ENCODE results near the gene CAPZA2. TPM values are rescaled to one million over a fixed set of nuclear protein-coding genes. Genes with fewer than 3 reads are reported as not detected.

Gene CAPZA2
- total RNA-seq, 1 donor from 2014 or later: 231 TPM

DNA sequence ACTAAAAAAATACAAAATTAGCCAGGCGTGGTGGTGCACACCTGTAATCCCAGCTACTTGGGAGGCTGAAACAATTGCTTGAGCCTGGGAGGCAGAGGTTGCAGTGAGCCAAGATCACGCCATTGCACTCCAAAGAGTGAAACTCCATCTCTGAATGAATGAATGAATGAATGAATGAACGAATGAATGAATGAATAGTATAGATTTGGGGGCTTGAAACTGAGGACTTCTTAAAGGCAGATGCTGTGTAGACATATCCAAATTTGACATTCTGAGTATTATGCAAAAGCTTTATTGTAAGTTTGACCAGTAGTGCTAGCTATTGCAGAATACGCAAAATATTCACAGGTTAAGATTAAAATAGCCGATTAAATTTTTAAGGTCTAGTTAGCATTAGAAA is 60.2 kb downstream of the CAPZA2 start:
- Mint-ChIP-seq H3K27me3 (ENCODE audit: low read depth) (no peaks in the 10 kb centered on the region), H3K27ac (ENCODE audit: unreplicated experiment) (no peak overlapping the region), H3K36me3 (ENCODE audit: low read depth) (peaks cover 16% of the 10 kb centered on the region)

DNA sequence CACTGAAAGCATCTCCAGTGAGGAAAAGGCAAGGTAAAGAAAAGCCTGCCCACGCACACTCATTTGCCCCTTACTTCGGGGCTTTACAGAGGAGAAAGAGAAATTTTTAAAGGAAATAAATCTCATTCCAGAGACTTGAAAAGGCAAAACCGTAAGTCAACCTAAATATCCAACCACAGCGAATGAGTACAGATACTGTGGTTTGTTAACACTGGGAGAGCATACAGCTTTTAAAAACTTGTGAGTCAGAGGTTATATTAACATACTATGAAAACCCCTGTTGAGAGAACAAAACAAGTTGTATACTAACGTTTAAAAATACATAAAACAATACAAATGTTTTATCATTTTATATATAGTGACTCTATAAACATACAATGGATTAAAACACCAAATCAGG is 62.4 kb downstream of the CAPZA2 start:
- TF ChIP-seq, protein P1, sequence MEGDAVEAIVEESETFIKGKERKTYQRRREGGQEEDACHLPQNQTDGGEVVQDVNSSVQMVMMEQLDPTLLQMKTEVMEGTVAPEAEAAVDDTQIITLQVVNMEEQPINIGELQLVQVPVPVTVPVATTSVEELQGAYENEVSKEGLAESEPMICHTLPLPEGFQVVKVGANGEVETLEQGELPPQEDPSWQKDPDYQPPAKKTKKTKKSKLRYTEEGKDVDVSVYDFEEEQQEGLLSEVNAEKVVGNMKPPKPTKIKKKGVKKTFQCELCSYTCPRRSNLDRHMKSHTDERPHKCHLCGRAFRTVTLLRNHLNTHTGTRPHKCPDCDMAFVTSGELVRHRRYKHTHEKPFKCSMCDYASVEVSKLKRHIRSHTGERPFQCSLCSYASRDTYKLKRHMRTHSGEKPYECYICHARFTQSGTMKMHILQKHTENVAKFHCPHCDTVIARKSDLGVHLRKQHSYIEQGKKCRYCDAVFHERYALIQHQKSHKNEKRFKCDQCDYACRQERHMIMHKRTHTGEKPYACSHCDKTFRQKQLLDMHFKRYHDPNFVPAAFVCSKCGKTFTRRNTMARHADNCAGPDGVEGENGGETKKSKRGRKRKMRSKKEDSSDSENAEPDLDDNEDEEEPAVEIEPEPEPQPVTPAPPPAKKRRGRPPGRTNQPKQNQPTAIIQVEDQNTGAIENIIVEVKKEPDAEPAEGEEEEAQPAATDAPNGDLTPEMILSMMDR (IDR thresholded peaks at IDR 0.05): no peak
- Mint-ChIP-seq H3K27ac (ENCODE audit: unreplicated experiment) (no peak overlapping the region), H3K9me3 (ENCODE audit: low read depth) (no peaks in the 10 kb centered on the region), H3K4me1 (ENCODE audit: low read depth) (peaks cover 10% of the 10 kb centered on the region), H3K36me3 (ENCODE audit: low read depth) (peaks cover 9% of the 10 kb centered on the region), H3K4me3 (ENCODE audit: unreplicated experiment) (no peak overlapping the region), H3K27me3 (ENCODE audit: low read depth) (no peaks in the 10 kb centered on the region)
- DNase-seq (ENCODE audit: low spot score): no peak

More for the DNA sequence above, 60.2 kb downstream of the CAPZA2 start:
- no peaks in the 10 kb centered on the region for H3K9me3 Mint-ChIP-seq (ENCODE audit: low read depth)
- peaks cover 16% of the 10 kb centered on the region for H3K4me1 Mint-ChIP-seq (ENCODE audit: low read depth)
- H3K4me3 Mint-ChIP-seq (ENCODE audit: unreplicated experiment): no peak overlapping the region
- TF ChIP-seq, protein P1 (IDR thresholded peaks at IDR 0.05): no peak
- DNase-seq (ENCODE audit: low spot score): no peak

DNA sequence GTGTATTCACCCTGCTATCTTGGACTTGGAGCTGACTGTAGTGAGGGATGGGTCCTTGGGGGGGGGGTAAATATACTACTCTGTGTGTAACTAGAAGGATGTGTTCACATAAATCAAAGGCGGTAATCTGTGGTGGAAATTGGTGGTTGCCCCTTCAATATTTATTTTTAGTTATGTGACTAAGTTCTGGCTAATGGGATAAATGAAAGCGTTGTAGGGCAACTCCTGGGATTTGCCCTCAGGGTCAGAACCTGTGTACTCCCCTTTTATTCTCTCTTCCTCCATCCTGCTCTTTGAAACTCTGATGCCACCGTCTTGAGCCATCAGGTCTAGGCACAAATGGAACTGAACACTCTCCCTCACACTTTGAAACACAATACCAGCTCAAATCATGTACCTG is 66.6 kb downstream of the CAPZA2 start:
- Mint-ChIP-seq H3K27ac (ENCODE audit: unreplicated experiment) (no peak overlapping the region), H3K27me3 (ENCODE audit: low read depth) (no peaks in the 10 kb centered on the region), H3K36me3 (ENCODE audit: low read depth) (no peaks in the 10 kb centered on the region), H3K9me3 (ENCODE audit: low read depth) (no peaks in the 10 kb centered on the region), H3K4me1 (ENCODE audit: low read depth) (peaks cover 8% of the 10 kb centered on the region), H3K4me3 (ENCODE audit: unreplicated experiment) (no peak overlapping the region)
- TF ChIP-seq, protein P1 (IDR thresholded peaks at IDR 0.05): no peak
- no peak for DNase-seq (ENCODE audit: low spot score)

DNA sequence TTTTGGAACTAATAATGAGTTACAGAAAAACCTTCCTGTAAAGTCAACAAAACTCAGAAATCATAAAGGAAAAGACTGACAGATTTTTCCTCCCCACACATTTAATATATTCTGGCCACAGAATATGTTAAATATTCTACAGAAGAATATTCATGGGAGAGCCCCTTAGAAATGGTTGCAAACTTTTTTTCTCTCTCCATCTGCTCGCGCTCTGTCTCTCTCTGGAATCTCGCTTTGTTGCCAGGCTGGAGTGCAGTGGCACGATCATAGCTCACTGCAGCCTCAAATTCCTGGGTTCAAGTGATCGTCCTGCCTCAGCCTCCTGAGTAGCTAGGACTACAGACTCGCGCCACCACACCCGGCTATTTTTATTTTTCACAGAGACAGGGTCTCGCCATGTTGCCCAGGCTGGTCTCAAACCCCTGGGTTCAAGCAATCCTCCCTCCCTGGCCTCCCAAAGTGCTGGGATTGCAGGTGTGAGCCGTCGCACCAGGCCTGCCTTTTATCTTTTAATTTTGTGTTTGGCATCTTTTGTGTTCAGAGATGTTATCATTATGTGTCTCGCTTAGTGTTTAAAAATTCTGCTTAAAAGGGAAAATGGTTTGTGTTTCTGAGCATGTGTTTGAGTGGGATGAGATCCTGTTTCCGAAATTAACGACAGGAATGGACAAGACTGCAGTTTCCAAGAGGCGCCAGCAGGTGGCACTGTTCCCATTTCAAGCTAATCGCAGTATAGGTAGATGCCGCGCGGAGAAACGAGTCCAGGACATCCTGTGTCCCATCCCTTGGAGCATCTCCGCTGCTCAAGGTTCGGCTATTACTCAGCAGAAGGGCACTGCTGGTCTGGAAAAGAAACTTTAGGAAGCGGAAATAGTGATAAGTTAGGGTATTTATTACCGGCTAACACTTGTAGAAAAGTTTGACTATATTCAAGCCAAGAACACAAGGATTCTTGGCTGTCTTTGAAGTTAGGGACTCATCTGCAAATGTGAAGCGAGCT is 67.8 kb downstream of the CAPZA2 start:
- no peak overlapping the region for H3K27ac Mint-ChIP-seq (ENCODE audit: unreplicated experiment)
- H3K9me3 Mint-ChIP-seq (ENCODE audit: low read depth): no peaks in the 10 kb centered on the region
- no peak overlapping the region for H3K4me3 Mint-ChIP-seq (ENCODE audit: unreplicated experiment)
- H3K36me3 Mint-ChIP-seq (ENCODE audit: low read depth): no peaks in the 10 kb centered on the region
- H3K4me1 Mint-ChIP-seq (ENCODE audit: low read depth): peaks cover 5% of the 10 kb centered on the region
- H3K27me3 Mint-ChIP-seq (ENCODE audit: low read depth): no peaks in the 10 kb centered on the region
- DNase-seq (ENCODE audit: low spot score): peak; percentile 94
- TF ChIP-seq, protein P1 (IDR thresholded peaks at IDR 0.05): peak; percentile 95

DNA sequence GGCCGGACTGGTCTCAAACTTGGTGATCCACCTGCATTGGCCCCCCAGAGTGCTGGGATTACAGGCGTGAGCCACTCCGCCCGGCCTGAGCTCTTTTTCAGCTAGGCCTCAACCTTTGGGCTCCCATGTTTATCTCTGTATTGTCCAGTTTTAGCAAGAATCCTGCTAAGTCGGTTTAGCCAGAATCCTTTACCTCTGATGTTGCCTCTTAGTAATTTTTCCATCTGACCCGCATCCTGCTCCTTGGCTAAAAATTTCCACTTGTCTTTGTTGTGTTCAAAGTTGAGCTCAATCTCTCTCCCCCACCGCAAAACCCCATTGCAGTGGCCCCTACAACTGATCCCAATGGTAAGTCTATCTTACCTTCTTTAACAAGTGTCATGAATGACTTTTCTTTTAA is 70.2 kb downstream of the CAPZA2 start:
- TF ChIP-seq, protein P1 (IDR thresholded peaks at IDR 0.05): no peak

More for the DNA sequence above, 70.2 kb downstream of the CAPZA2 start:
- Mint-ChIP-seq H3K27ac (ENCODE audit: unreplicated experiment) (no peak overlapping the region), H3K27me3 (ENCODE audit: low read depth) (no peaks in the 10 kb centered on the region), H3K4me1 (ENCODE audit: low read depth) (peaks cover 5% of the 10 kb centered on the region), H3K4me3 (ENCODE audit: unreplicated experiment) (no peak overlapping the region), H3K36me3 (ENCODE audit: low read depth) (no peaks in the 10 kb centered on the region), H3K9me3 (ENCODE audit: low read depth) (no peaks in the 10 kb centered on the region)
- no peak for DNase-seq (ENCODE audit: low spot score)

All from chondrocyte (in vitro differentiated cells).